H1 (cell line): ENCODE results near the gene KRTAP10-8. TPM values are rescaled to one million over a fixed set of nuclear protein-coding genes. Genes with fewer than 3 reads are reported as not detected.

Experiments used
- CTCF ChIA-PET: fragments of 300-600 bp; sonication (Branson Sonifier 250); formaldehyde crosslinking; loops from one replicate; lab custom pipeline; 2021; ENCODE audit not compliant: partially characterized antibody; lab: Charles Lee
- POLR2A ChIA-PET: fragments of 300-600 bp; sonication (Branson Sonifier 250); formaldehyde crosslinking; loops from one replicate; lab custom pipeline; 2021; ENCODE audit warnings: inconsistent platforms; ENCODE audit not compliant: partially characterized antibody; lab: Charles Lee
- DNase-seq, 2 experiments: peaks; one replicate each; pipeline versions ENCODE4 v3.0.0 to v3.0.0-alpha.2; 2010 to 2022; ENCODE audit warnings: low spot score in 2 of 2, low read depth in 1 of 2, mixed read lengths in 1 of 2
- FAIRE-seq: peaks from 2 replicates; lab custom pipeline; 2011; peaks lifted over from hg19 to GRCh38; lab: Jason Lieb, UNC
- H2AFZ ChIP-seq: 2 replicates; pipeline ENCODE4 v1.8.1; 2012; ENCODE audit warnings: low read length, inconsistent platforms
- H2AK5ac ChIP-seq: 2 replicates; pipeline ENCODE4 v1.6.1; 2013; ENCODE audit warnings: low read depth, low read length
- H2BK120ac ChIP-seq: replicated peaks from 2 replicates; pipeline ENCODE3; 2013; ENCODE audit warnings: low read depth, low read length, inconsistent platforms
- H2BK12ac ChIP-seq: 2 replicates; pipeline ENCODE4 v1.6.1; 2013; ENCODE audit warnings: low read depth, low read length
- H2BK15ac ChIP-seq: 2 replicates; pipeline ENCODE4 v1.6.1; 2013; ENCODE audit warnings: low read length
- H2BK20ac ChIP-seq: 2 replicates; pipeline ENCODE4 v1.6.1; 2013; ENCODE audit warnings: low read length
- H2BK5ac ChIP-seq: 2 replicates; pipeline ENCODE4 v1.6.1; 2013; ENCODE audit warnings: low read depth, low read length
- H3K14ac ChIP-seq: 2 replicates; pipeline ENCODE4 v1.6.1; 2013; ENCODE audit warnings: inconsistent platforms; ENCODE audit not compliant: insufficient read length
- H3K18ac ChIP-seq: 2 replicates; pipeline ENCODE4 v1.6.1; 2013; ENCODE audit warnings: low read length; ENCODE audit errors: extremely low read depth
- H3K23ac ChIP-seq: 2 replicates; pipeline ENCODE4 v1.6.1; 2013; ENCODE audit warnings: inconsistent platforms; ENCODE audit not compliant: insufficient read length
- H3K23me2 ChIP-seq: 2 replicates; pipeline ENCODE4 v1.6.1; 2013; ENCODE audit warnings: low read depth, low read length
- H3K27ac ChIP-seq: 2 replicates; pipeline ENCODE4 v1.6.1; 2011; ENCODE audit warnings: low read depth, low read length, inconsistent platforms
- H3K27me3 ChIP-seq, 4 experiments: replicated peaks in 1 of 4; 1 replicate in 1 of 4; 2 replicates in 3 of 4; pipeline versions ENCODE4 v1.6.1 to v1.8.1; 2011 to 2013; ENCODE audit warnings: low read length in 3 of 4, mild to moderate bottlenecking in 3 of 4, inconsistent platforms in 2 of 4, mixed read lengths in 2 of 4, moderate library complexity in 1 of 4; ENCODE audit not compliant: control insufficient read depth in 3 of 4, insufficient read depth in 3 of 4; ENCODE audit errors: extremely low read depth in 1 of 4
- H3K36me3 ChIP-seq, 4 experiments: 2 replicates each; pipeline versions ENCODE4 v1.6.1 to v1.8.1; 2011 to 2013; ENCODE audit warnings: mild to moderate bottlenecking in 4 of 4, low read length in 3 of 4, moderate library complexity in 2 of 4, control low read depth in 1 of 4, inconsistent platforms in 1 of 4; ENCODE audit not compliant: insufficient read depth in 4 of 4, control insufficient read depth in 2 of 4
- H3K4ac ChIP-seq: replicated peaks from 2 replicates; pipeline ENCODE3; 2013; ENCODE audit warnings: low read length, low read depth, mixed read lengths, inconsistent platforms; ENCODE audit not compliant: insufficient read length
- H3K4me1 ChIP-seq, 4 experiments: replicated peaks in 1 of 4; 1 replicate in 1 of 4; 2 replicates in 3 of 4; pipeline versions ENCODE4 v1.6.1 to v1.8.1; 2011 to 2013; ENCODE audit warnings: low read length in 3 of 4, inconsistent platforms in 2 of 4, mixed read lengths in 1 of 4; ENCODE audit not compliant: insufficient read depth in 4 of 4, control insufficient read depth in 3 of 4
- H3K4me2 ChIP-seq, 2 experiments: 2 replicates each; pipeline versions ENCODE4 v1.6.1 to v1.8.1; 2011 to 2013; ENCODE audit warnings: low read depth in 2 of 2, low read length in 2 of 2, control low read depth in 1 of 2, inconsistent platforms in 1 of 2, mild to moderate bottlenecking in 1 of 2; ENCODE audit not compliant: insufficient read depth in 1 of 2
- H3K4me3 ChIP-seq, 4 experiments: fragments of 200-600, 300-600 bp in 1 of 4; sonication (generic), shearing (Covaris generic), sonication (Bioruptor Twin) in 1 of 4; 2 replicates each; pipeline versions ENCODE4 v1.5.1 to v1.8.1; 2011 to 2016; ENCODE audit warnings: low read length in 4 of 4, low read depth in 3 of 4, control low read depth in 2 of 4, inconsistent platforms in 2 of 4, mild to moderate bottlenecking in 2 of 4, mixed read lengths in 1 of 4, moderate library complexity in 1 of 4; ENCODE audit not compliant: insufficient read depth in 2 of 4; ENCODE audit errors: extremely low read depth in 1 of 4
- H3K56ac ChIP-seq: replicated peaks from 2 replicates; pipeline ENCODE3; 2013; ENCODE audit warnings: low read depth, mild to moderate bottlenecking, mixed read lengths, low read length, inconsistent platforms; ENCODE audit not compliant: insufficient read length
- H3K79me1 ChIP-seq: 2 replicates; pipeline ENCODE4 v1.6.1; 2013; ENCODE audit warnings: low read depth, low read length, control low read depth
- H3K79me2 ChIP-seq, 2 experiments: 2 replicates each; pipeline versions ENCODE4 v1.6.1 to v1.8.1; 2012 to 2013; ENCODE audit warnings: low read length in 2 of 2, mild to moderate bottlenecking in 2 of 2, inconsistent platforms in 1 of 2; ENCODE audit not compliant: insufficient read depth in 2 of 2, control insufficient read depth in 1 of 2
- H3K9ac ChIP-seq, 4 experiments: replicated peaks in 1 of 4; 1 replicate in 1 of 4; 2 replicates in 3 of 4; pipeline versions ENCODE4 v1.6.1 to v1.8.1; 2011 to 2013; ENCODE audit warnings: low read depth in 3 of 4, low read length in 3 of 4, control low read depth in 2 of 4, mild to moderate bottlenecking in 2 of 4, moderate library complexity in 2 of 4, inconsistent platforms in 1 of 4; ENCODE audit errors: extremely low read depth in 1 of 4
- H3K9me3 ChIP-seq, 2 experiments: 2 replicates each; pipeline versions ENCODE4 v1.6.1 to v1.8.1; 2012 to 2013; ENCODE audit warnings: mild to moderate bottlenecking in 2 of 2, moderate library complexity in 2 of 2, control low read depth in 1 of 2, inconsistent platforms in 1 of 2, low read depth in 1 of 2, low read length in 1 of 2, mixed read lengths in 1 of 2; ENCODE audit not compliant: insufficient read depth in 2 of 2
- H4K20me1 ChIP-seq, 2 experiments: replicated peaks in 1 of 2; 2 replicates each; pipeline versions ENCODE3 to v1.8.1; 2011 to 2013; ENCODE audit warnings: inconsistent platforms in 2 of 2, low read length in 2 of 2, mild to moderate bottlenecking in 1 of 2; ENCODE audit not compliant: insufficient read depth in 2 of 2, control insufficient read depth in 1 of 2
- H4K5ac ChIP-seq: 2 replicates; pipeline ENCODE4 v1.6.1; 2013; ENCODE audit warnings: low read length, low read depth, mixed read lengths, inconsistent platforms; ENCODE audit not compliant: insufficient read length
- H4K8ac ChIP-seq: 2 replicates; pipeline ENCODE4 v1.8.0; 2013; ENCODE audit warnings: mild to moderate bottlenecking, moderate library complexity, low read length, inconsistent platforms; ENCODE audit not compliant: insufficient read depth; ENCODE audit errors: extremely low read depth
- H4K91ac ChIP-seq: replicated peaks from 2 replicates; pipeline ENCODE3; 2013; ENCODE audit warnings: low read length, mixed read lengths, inconsistent platforms; ENCODE audit not compliant: insufficient read length
- FOSL1 ChIP-seq: IDR thresholded peaks from 2 replicates; pipeline ENCODE4 v1.6.1; 2011; ENCODE audit warnings: mild to moderate bottlenecking, low read depth, low read length, moderate library complexity; ENCODE audit not compliant: insufficient read depth
- GABPA ChIP-seq: IDR thresholded peaks from 2 replicates; pipeline ENCODE4 v1.6.1; 2011; ENCODE audit warnings: mild to moderate bottlenecking, low read length, moderate library complexity, borderline replicate concordance; ENCODE audit not compliant: insufficient read depth
- HDAC2 ChIP-seq, 2 experiments: fragments of 300-600 bp in 1 of 2; sonication (generic) in 1 of 2; IDR thresholded peaks; 2 replicates each; pipeline ENCODE4 v1.6.1; 2011 to 2012; ENCODE audit warnings: low read depth in 2 of 2, low read length in 2 of 2, mild to moderate bottlenecking in 2 of 2, moderate library complexity in 2 of 2, borderline replicate concordance in 1 of 2, inconsistent platforms in 1 of 2
- KDM1A ChIP-seq: fragments of 200-600, 300-600 bp; sonication (generic); IDR thresholded peaks from 2 replicates; pipeline ENCODE4 v1.7.1; 2016; ENCODE audit warnings: mild to moderate bottlenecking, low read length, borderline replicate concordance
- RFX5 ChIP-seq: IDR thresholded peaks from 2 replicates; pipeline ENCODE4 v1.6.1; 2011; ENCODE audit warnings: low read depth, low read length, improper control_type of control experiment, borderline replicate concordance
- SAP30 ChIP-seq: fragments of 300-600 bp; sonication (generic); IDR thresholded peaks from 2 replicates; pipeline ENCODE4 v1.7.1; 2012; ENCODE audit warnings: low read length, moderate library complexity, mild to moderate bottlenecking, inconsistent platforms; ENCODE audit not compliant: insufficient read depth, insufficient replicate concordance
- SIX5 ChIP-seq: IDR thresholded peaks from 2 replicates; pipeline ENCODE4 v1.6.1; 2011; ENCODE audit warnings: mild to moderate bottlenecking, low read depth, low read length
- SP4 ChIP-seq: IDR thresholded peaks from 2 replicates; pipeline ENCODE4 v1.6.1; 2012; ENCODE audit warnings: low read length, inconsistent platforms
- TBP ChIP-seq: IDR thresholded peaks from 2 replicates; pipeline ENCODE4 v1.6.1; 2011; ENCODE audit warnings: low read depth, low read length, improper control_type of control experiment
- TCF12 ChIP-seq: IDR thresholded peaks from 2 replicates; pipeline ENCODE4 v1.6.1; 2011; ENCODE audit warnings: low read depth, mild to moderate bottlenecking, low read length
- WGBS, 2 experiments: shearing (Covaris generic) in 1 of 2; methylation state at CpG; one replicate each; pipeline versions ENCODE4 v1.1.6 to v1.1.7; 2013 to 2015; ENCODE audit warnings: low lambda C conversion rate in 2 of 2, mixed read lengths in 2 of 2, inconsistent platforms in 1 of 2, low coverage in 1 of 2, missing lambda C conversion rate in 1 of 2; ENCODE audit not compliant: insufficient replicate concordance in 2 of 2, insufficient coverage in 1 of 2, insufficient read length in 1 of 2; ENCODE audit errors: extremely low coverage in 1 of 2, missing lambda C conversion rate in 1 of 2; 5-methylcytosine and 5-hydroxymethylcytosine counted together
- polyA plus RNA-seq, 7 experiments: library from polyadenylated mRNA; depleted of rRNA in 3 of 7; stranded (reverse) in 5 of 7; unstranded in 2 of 7; fragments of >200 nt in 5 of 7; fragments of 200-250 nt in 2 of 7; gene quantifications; 1 replicate in 5 of 7; 2 replicates in 1 of 7; 4 replicates in 1 of 7; pipeline versions ENCODE4 v1.2.1 to v1.2.3, GENCODE V29; 2011 to 2013; ENCODE audit warnings: missing spikeins in 2 of 7, mixed read lengths in 2 of 7
- total RNA-seq: library from RNA; stranded (reverse); fragmentation: NEBNext Ultra II Directional; extraction: Animal tissue kit (Norgen Biotek cat#: 25700); gene quantifications from 2 replicates; pipeline ENCODE4 v1.2.1, GENCODE V29; 2021
- TF ChIP-seq, protein P1 (sequence below): IDR thresholded peaks from 2 replicates; pipeline ENCODE4 v1.6.1; 2012; ENCODE audit warnings: low read length, inconsistent platforms

The KRTAP10-8 gene
- total and polyA plus RNA-seq, 2 of the 8 experiments (the other 6 are each of a cell fraction or from before 2014, with no cell fraction given) = not detected

DNA sequence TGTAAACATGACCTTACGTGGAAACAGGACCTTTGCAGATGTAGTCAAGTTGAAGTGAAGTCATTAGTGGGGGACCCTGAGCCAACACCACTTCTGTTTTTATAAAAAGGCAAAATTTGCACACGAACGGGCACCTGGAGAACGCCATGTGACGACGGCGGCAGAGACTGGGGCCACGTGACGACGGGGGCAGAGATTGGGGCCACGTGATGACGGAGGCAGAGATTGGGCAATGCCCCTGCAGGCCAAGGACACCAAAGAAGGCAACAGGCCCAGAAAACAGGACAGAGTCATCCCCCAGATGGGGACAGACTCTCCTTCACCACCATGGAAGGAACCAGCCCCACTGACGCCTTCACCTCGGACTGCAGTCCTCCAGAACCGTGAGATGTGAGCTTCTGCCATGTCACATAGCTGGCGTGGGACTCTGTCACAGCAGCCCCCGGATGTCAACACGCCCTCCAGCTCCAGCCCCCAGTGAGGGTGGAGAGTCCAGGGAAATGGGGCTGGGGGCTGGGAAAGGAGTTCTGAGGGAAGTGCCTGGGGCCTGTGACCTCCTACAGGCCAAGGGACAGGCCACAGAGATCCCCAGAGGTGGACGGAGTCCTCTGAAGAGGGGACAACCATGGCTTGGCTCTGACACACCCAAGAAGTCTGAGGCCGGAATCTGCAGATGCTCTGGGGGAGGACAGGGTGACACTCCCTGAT, 38.5 kb downstream of the KRTAP10-8 start:
- H4K5ac ChIP-seq = no peak overlapping the region
- POLR2A ChIA-PET = no interaction called here
- no peak for TF ChIP-seq SP4
- no peak for TF ChIP-seq FOSL1
- TF ChIP-seq KDM1A = no peak
- TF ChIP-seq, protein P1, sequence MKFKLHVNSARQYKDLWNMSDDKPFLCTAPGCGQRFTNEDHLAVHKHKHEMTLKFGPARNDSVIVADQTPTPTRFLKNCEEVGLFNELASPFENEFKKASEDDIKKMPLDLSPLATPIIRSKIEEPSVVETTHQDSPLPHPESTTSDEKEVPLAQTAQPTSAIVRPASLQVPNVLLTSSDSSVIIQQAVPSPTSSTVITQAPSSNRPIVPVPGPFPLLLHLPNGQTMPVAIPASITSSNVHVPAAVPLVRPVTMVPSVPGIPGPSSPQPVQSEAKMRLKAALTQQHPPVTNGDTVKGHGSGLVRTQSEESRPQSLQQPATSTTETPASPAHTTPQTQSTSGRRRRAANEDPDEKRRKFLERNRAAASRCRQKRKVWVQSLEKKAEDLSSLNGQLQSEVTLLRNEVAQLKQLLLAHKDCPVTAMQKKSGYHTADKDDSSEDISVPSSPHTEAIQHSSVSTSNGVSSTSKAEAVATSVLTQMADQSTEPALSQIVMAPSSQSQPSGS = no peak
- no peak for TF ChIP-seq SAP30
- TF ChIP-seq RFX5 = no peak
- TF ChIP-seq TCF12 = no peak
- no peak for TF ChIP-seq GABPA
- TF ChIP-seq HDAC2 (IDR thresholded peaks at IDR 0.05; ENCODE audit: borderline replicate concordance in 1 of 2, low read depth in 2 of 2, low read length in 2 of 2) = no peak
- no peak for TF ChIP-seq TBP
- TF ChIP-seq SIX5 = no peak

More for the DNA sequence above, 38.5 kb downstream of the KRTAP10-8 start:
- Histone ChIP-seq H3K79me2 (no peaks in the 10 kb centered on the region), H3K36me3 (no peaks in the 10 kb centered on the region), H3K23me2 (no peaks in the 10 kb centered on the region), H3K56ac (no peak overlapping the region), H4K8ac (no peak overlapping the region), H3K4me2 (no peak overlapping the region), H3K9ac (no peak overlapping the region), H3K79me1 (no peaks in the 10 kb centered on the region; the same call in 1 of the 2 replicates), H3K4ac (no peak overlapping the region), H2AK5ac (no peak overlapping the region), H3K27ac (no peak overlapping the region), H3K23ac (no peak overlapping the region), H3K4me1 (peaks cover 0 to 14% (median 4%) of the 10 kb centered on the region in 4 experiments; a peak in 3 of 7 replicates), H2BK5ac (no peak overlapping the region), H3K18ac (no peak overlapping the region), H2BK20ac (no peak overlapping the region), H2BK12ac (no peak overlapping the region), H3K14ac (no peak overlapping the region), H4K91ac (peak overlapping the region; percentile 39), H4K20me1 (no peaks in the 10 kb centered on the region), H3K4me3 (no peak overlapping the region), H3K27me3 (peaks cover 0 to 2% (median 0%) of the 10 kb centered on the region in 4 experiments; a peak in 1 of 7 replicates), H2AFZ (no peak overlapping the region), H2BK15ac (no peak overlapping the region), H3K9me3 (no peaks in the 10 kb centered on the region; a peak in 1 of 4 replicates), H2BK120ac (no peak overlapping the region)
- WGBS, 2 experiments = 89% methylated on average over 20 of the region's 20 CpGs; no CpG with 5 or more reads in 1 of the 2 experiments
- DNase-seq = no peak
- CTCF ChIA-PET = interaction anchor here (0.6 to 1.6 kb wide), 3 partner anchors 14 to 360 kb away, joined by 3 to 4 read pairs (median 3); no protein-coding TSS in a partner anchor
- no peak for FAIRE-seq
